ENCODE measurements around the gene KCNC3. TPM values are rescaled to one million over a fixed set of nuclear protein-coding genes. Genes with fewer than 3 reads are reported as not detected.

Gene KCNC3
- total and polyA plus RNA-seq, 8 donors = 8.5 to 29.8 (median 23.9) TPM

GRCh38 chr19:50273821-50274220 lies 55.4 kb downstream of the KCNC3 start:
- H3K36me3 ChIP-seq = peaks cover 0 to 57% of the 10 kb centered on the region in 2 donors
- H3K27ac ChIP-seq = no peak overlapping the region
- ATAC-seq (no peak), DNase-seq (no peak)
- H3K4me1 ChIP-seq = no peaks in the 10 kb centered on the region
- no peak overlapping the region for H3K4me3 ChIP-seq
- intact Hi-C loops (cut with DNase I) = no loop called here
- TF ChIP-seq CTCF (IDR thresholded peaks at IDR 0.05) = no peak
- no peaks in the 10 kb centered on the region for H3K9me3 ChIP-seq
- peaks cover 0 to 9% of the 10 kb centered on the region in 2 donors for H3K27me3 ChIP-seq

GRCh38 chr19:50272263-50272897 lies 56.8 kb downstream of the KCNC3 start:
- no peak for TF ChIP-seq CTCF (IDR thresholded peaks at IDR 0.05)
- Histone ChIP-seq H3K27me3 (peaks cover 0 to 9% of the 10 kb centered on the region in 2 donors), H3K36me3 (peaks cover 0 to 53% of the 10 kb centered on the region in 2 donors), H3K4me1 (no peaks in the 10 kb centered on the region), H3K9me3 (no peaks in the 10 kb centered on the region), H3K4me3 (no peak overlapping the region), H3K27ac (no peak overlapping the region)
- ATAC-seq (no peak), DNase-seq (no peak)
- intact Hi-C loops (cut with DNase I) = no loop called here

GRCh38 chr19:50269653-50270052 lies 59.5 kb downstream of the KCNC3 start:
- H3K27ac ChIP-seq = no peak overlapping the region
- DNase-seq (no peak), ATAC-seq (no peak)
- H3K27me3 ChIP-seq = peaks cover 0 to 9% of the 10 kb centered on the region in 2 donors
- H3K4me3 ChIP-seq = no peak overlapping the region
- intact Hi-C loops (cut with DNase I) = no loop called here
- H3K36me3 ChIP-seq = peaks cover 0 to 41% of the 10 kb centered on the region in 2 donors
- no peaks in the 10 kb centered on the region for H3K4me1 ChIP-seq
- TF ChIP-seq CTCF (IDR thresholded peaks at IDR 0.05) = no peak
- H3K9me3 ChIP-seq = no peaks in the 10 kb centered on the region

- DNase-seq (no peak), ATAC-seq (no peak)
- Histone ChIP-seq H3K27ac (no peak overlapping the region), H3K4me1 (no peaks in the 10 kb centered on the region), H3K9me3 (no peaks in the 10 kb centered on the region), H3K36me3 (peaks cover 0 to 44% of the 10 kb centered on the region in 2 donors), H3K4me3 (no peak overlapping the region), H3K27me3 (peaks cover 0 to 9% of the 10 kb centered on the region in 2 donors)
- intact Hi-C loops (cut with DNase I) = no loop called here
- no peak for TF ChIP-seq CTCF (IDR thresholded peaks at IDR 0.05)
Measured at GRCh38 chr19:50268501-50268900, 60.7 kb downstream of the KCNC3 start.

- H3K27ac ChIP-seq = no peak overlapping the region
- no peak for DNase-seq
- no peak for TF ChIP-seq CTCF (IDR thresholded peaks at IDR 0.05)
- peaks cover 0 to 47% of the 10 kb centered on the region in 2 donors for H3K36me3 ChIP-seq
- peaks cover 0 to 9% of the 10 kb centered on the region in 2 donors for H3K27me3 ChIP-seq
- no peaks in the 10 kb centered on the region for H3K4me1 ChIP-seq
- intact Hi-C loops (cut with DNase I) = no loop called here
- no peak overlapping the region for H3K4me3 ChIP-seq
- no peaks in the 10 kb centered on the region for H3K9me3 ChIP-seq
- ATAC-seq = no peak
Measured at GRCh38 chr19:50268041-50268440, 61.1 kb downstream of the KCNC3 start.
